SK-N-SH treated with all-trans-retinoic acid at 6 μM for 48 hours (cell line): ENCODE data around the gene MBTD1.
A peak's percentile ranks its signal among the peaks of the same experiment; 100 is the strongest.

Experiments
- ATAC-seq: fragments of 200-7000 bp; cut with Tn5 transposase; 3 replicates; pipeline ENCODE4 v1.9.1; 2020; ENCODE audit warnings: mild to moderate bottlenecking, moderate library complexity
- ARNTL ChIP-seq: fragments of 450-650 bp; formaldehyde crosslinking; IDR thresholded peaks from 2 replicates; pipeline ENCODE4 v1.5.0; 2020; ENCODE audit warnings: low read depth, mild to moderate bottlenecking, moderate library complexity, borderline replicate concordance
- BACH2 ChIP-seq: fragments of 250-450 bp; sonication (Bioruptor Pico); IDR thresholded peaks from 2 replicates; pipeline ENCODE4 v1.9.0; 2021; ENCODE audit warnings: mild to moderate bottlenecking, borderline replicate concordance
- CREB5 ChIP-seq: fragments of 250-450 bp; sonication (Bioruptor Pico); IDR thresholded peaks from 2 replicates; pipeline ENCODE4 v1.5.1; 2020; ENCODE audit warnings: low read depth, mild to moderate bottlenecking, moderate library complexity
- CSDC2 ChIP-seq: fragments of 250-450 bp; sonication (Bioruptor Pico); IDR thresholded peaks from 2 replicates; pipeline ENCODE4 v1.5.0; 2020; ENCODE audit warnings: mild to moderate bottlenecking, moderate library complexity
- ESRRG ChIP-seq: fragments of 250-450 bp; sonication (Bioruptor Pico); IDR thresholded peaks from 2 replicates; pipeline ENCODE4 v1.6.1; 2021; ENCODE audit warnings: mild to moderate bottlenecking
- GLIS3 ChIP-seq: fragments of 250-450 bp; sonication (Bioruptor Pico); IDR thresholded peaks from 2 replicates; pipeline ENCODE4 v1.5.0; 2020; ENCODE audit warnings: mild to moderate bottlenecking, moderate library complexity
- ISL1 ChIP-seq: fragments of 250-450 bp; sonication (Bioruptor Pico); IDR thresholded peaks from 2 replicates; pipeline ENCODE4 v2.1.2; 2022; ENCODE audit warnings: mild to moderate bottlenecking, moderate library complexity
- OSR1 ChIP-seq: fragments of 250-450 bp; sonication (Bioruptor Pico); IDR thresholded peaks from 2 replicates; pipeline ENCODE4 v1.8.0; 2022; ENCODE audit warnings: moderate library complexity, mild to moderate bottlenecking, inconsistent platforms
- PATZ1 ChIP-seq: fragments of 250-450 bp; sonication (Bioruptor Pico); IDR thresholded peaks from 2 replicates; pipeline ENCODE4 v1.8.0; 2020; ENCODE audit warnings: mild to moderate bottlenecking, moderate library complexity, borderline replicate concordance
- POU6F1 ChIP-seq: fragments of 250-450 bp; sonication (Bioruptor Pico); IDR thresholded peaks from 2 replicates; pipeline ENCODE4 v1.8.0; 2021; ENCODE audit warnings: low read depth, mild to moderate bottlenecking, moderate library complexity, borderline replicate concordance
- PPARA ChIP-seq: fragments of 250-450 bp; sonication (Bioruptor Pico); IDR thresholded peaks from 2 replicates; pipeline ENCODE4 v1.5.0; 2020; ENCODE audit warnings: mild to moderate bottlenecking, borderline replicate concordance
- RARB ChIP-seq: fragments of 250-450 bp; sonication (Bioruptor Pico); IDR thresholded peaks from 2 replicates; pipeline ENCODE4 v1.8.0; 2021; ENCODE audit warnings: mild to moderate bottlenecking, moderate library complexity
- SNAI2 ChIP-seq: fragments of 250-450 bp; sonication (Bioruptor Pico); IDR thresholded peaks from 2 replicates; pipeline ENCODE4 v1.5.0; 2020; ENCODE audit warnings: mild to moderate bottlenecking, moderate library complexity
- TCF4 ChIP-seq: fragments of 250-450 bp; sonication (Bioruptor Pico); IDR thresholded peaks from 2 replicates; pipeline ENCODE4 v1.8.0; 2021; ENCODE audit warnings: mild to moderate bottlenecking, moderate library complexity, borderline replicate concordance
- TOX ChIP-seq: fragments of 250-450 bp; sonication (Bioruptor Pico); IDR thresholded peaks from 2 replicates; pipeline ENCODE4 v1.8.0; 2021; ENCODE audit warnings: mild to moderate bottlenecking, moderate library complexity, borderline replicate concordance
- TSHZ2 ChIP-seq: fragments of 250-450 bp; sonication (Bioruptor Pico); IDR thresholded peaks from 2 replicates; pipeline ENCODE4 v1.5.0; 2020; ENCODE audit warnings: mild to moderate bottlenecking, moderate library complexity
- ZC3H10 ChIP-seq: fragments of 250-450 bp; sonication (Bioruptor Pico); IDR thresholded peaks from 2 replicates; pipeline ENCODE4 v1.5.1; 2021; ENCODE audit warnings: mild to moderate bottlenecking, moderate library complexity
- ZFP3 ChIP-seq: fragments of 250-450 bp; sonication (Bioruptor Pico); IDR thresholded peaks from 2 replicates; pipeline ENCODE4 v1.5.0; 2020; ENCODE audit warnings: mild to moderate bottlenecking, moderate library complexity
- ZFP30 ChIP-seq: fragments of 450-650 bp; formaldehyde crosslinking; IDR thresholded peaks from 2 replicates; pipeline ENCODE4 v1.5.0; 2022; ENCODE audit warnings: mild to moderate bottlenecking, moderate library complexity
- ZNF565 ChIP-seq: fragments of 450-650 bp; formaldehyde crosslinking; conservative IDR thresholded peaks from 2 replicates; pipeline ENCODE4 v1.5.0; 2020; ENCODE audit warnings: low read depth, mild to moderate bottlenecking, moderate library complexity
- ZNF70 ChIP-seq: fragments of 450-650 bp; formaldehyde crosslinking; IDR thresholded peaks from 2 replicates; pipeline ENCODE4 v1.5.0; 2020; ENCODE audit warnings: mild to moderate bottlenecking, moderate library complexity
- ZNF8 ChIP-seq: fragments of 450-650 bp; formaldehyde crosslinking; IDR thresholded peaks from 2 replicates; pipeline ENCODE4 v1.5.0; 2020; ENCODE audit warnings: mild to moderate bottlenecking, moderate library complexity

MBTD1 gene

GRCh38 chr17:51275381-51275780, 15.5 kb upstream of the MBTD1 start:
- ATAC-seq: peak; percentile 90
- TF ChIP-seq BACH2 (CRISPR knock-in tag): no peak
- peak; percentile 91 for TF ChIP-seq ISL1 (CRISPR knock-in tag)
- TF ChIP-seq TOX: no peak
- no peak for TF ChIP-seq ZNF8
- no peak for TF ChIP-seq PPARA
- peak; percentile 72; the same call in 1 of the 2 replicates for TF ChIP-seq CREB5 (CRISPR knock-in tag)
- TF ChIP-seq ZC3H10 (CRISPR knock-in tag): no peak

GRCh38 chr17:51272812-51273211, 13.0 kb upstream of the MBTD1 start:
- TF ChIP-seq GLIS3 (CRISPR knock-in tag) (no peak), CREB5 (CRISPR knock-in tag) (no peak), POU6F1 (CRISPR knock-in tag) (no peak), CSDC2 (CRISPR knock-in tag) (no peak), SNAI2 (CRISPR knock-in tag) (no peak), ESRRG (CRISPR knock-in tag) (no peak), PPARA (no peak), PATZ1 (no peak), ZC3H10 (CRISPR knock-in tag) (no peak)
- ATAC-seq: no peak

GRCh38 chr17:51270636-51271035, 10.8 kb upstream of the MBTD1 start:
- TF ChIP-seq OSR1: no peak
- no peak for TF ChIP-seq ZFP3 (CRISPR knock-in tag)
- TF ChIP-seq TOX: no peak
- no peak for TF ChIP-seq POU6F1 (CRISPR knock-in tag)
- TF ChIP-seq PATZ1: no peak
- no peak for TF ChIP-seq CREB5 (CRISPR knock-in tag)
- no peak for TF ChIP-seq ARNTL (CRISPR knock-in tag)
- TF ChIP-seq ZFP30: no peak
- no peak for TF ChIP-seq TSHZ2 (CRISPR knock-in tag)
- no peak for TF ChIP-seq ZNF70 (CRISPR knock-in tag)
- no peak for TF ChIP-seq PPARA
- no peak for TF ChIP-seq TCF4
- no peak for TF ChIP-seq SNAI2 (CRISPR knock-in tag)
- no peak for TF ChIP-seq BACH2 (CRISPR knock-in tag)
- TF ChIP-seq ZNF565 (CRISPR knock-in tag): no peak
- TF ChIP-seq RARB: no peak
- no peak for ATAC-seq
